K562 (cell line): ENCODE measurements around the gene SLC25A45. TPM values are rescaled to one million over a fixed set of nuclear protein-coding genes. Genes with fewer than 3 reads are reported as not detected.

Experiments used
- HDAC3 ChIP-seq: fragments of 450-650 bp; IDR thresholded peaks from 2 replicates; pipeline ENCODE4 v1.6.1; 2018; ENCODE audit warnings: borderline replicate concordance, mild to moderate bottlenecking, moderate library complexity; ENCODE audit not compliant: partially characterized antibody
- HDAC8 ChIP-seq: fragments of 450-650 bp; IDR thresholded peaks from 2 replicates; pipeline ENCODE4 v1.6.1; 2016; ENCODE audit warnings: mild to moderate bottlenecking, missing genetic modification characterization, moderate library complexity, missing compliant biosample characterization
- MAZ ChIP-seq, 2 experiments: fragments of 450-650 bp in 1 of 2; sonication (generic) in 1 of 2; formaldehyde crosslinking; IDR thresholded peaks in 1 of 2; conservative IDR thresholded peaks in 1 of 2; 2 replicates each; pipeline versions ENCODE4 v1.4.0 to v1.5.0; 2020; ENCODE audit warnings: mild to moderate bottlenecking in 1 of 2, missing genetic modification reagents in 1 of 2
- MCM7 ChIP-seq, 2 experiments: fragments of 450-650 bp; IDR thresholded peaks; 2 replicates each; pipeline ENCODE4 v1.6.1; 2016 to 2018
- MTA1 ChIP-seq: fragments of 450-650 bp; IDR thresholded peaks from 2 replicates; pipeline ENCODE4 v1.6.1; 2017; ENCODE audit warnings: borderline replicate concordance
- NRF1 ChIP-seq, 2 experiments: fragments of 450-650 bp; IDR thresholded peaks in 1 of 2; conservative IDR thresholded peaks in 1 of 2; 2 replicates each; pipeline ENCODE4 v1.6.1; 2014; ENCODE audit warnings: mild to moderate bottlenecking in 2 of 2
- TAF9B ChIP-seq: fragments of 450-650 bp; IDR thresholded peaks from 2 replicates; pipeline ENCODE4 v1.6.1; 2018; ENCODE audit warnings: mild to moderate bottlenecking; ENCODE audit not compliant: partially characterized antibody
- TRIM24 ChIP-seq, 2 experiments: fragments of 450-650 bp; IDR thresholded peaks; 2 replicates each; pipeline ENCODE4 v1.6.1; 2016
- ZBTB17 ChIP-seq: fragments of 450-650 bp; formaldehyde crosslinking; IDR thresholded peaks from 2 replicates; pipeline ENCODE4 v1.4.0; 2020; ENCODE audit warnings: mild to moderate bottlenecking
- polyA plus RNA-seq, 8 experiments: library from polyadenylated mRNA; depleted of rRNA in 4 of 8; stranded (reverse) in 5 of 8; unstranded in 3 of 8; fragments of >200 nt; fragmentation: Nextera tagmentation in 2 of 8; fragmentation: Illumina TruSeq in 1 of 8; extraction: Ambion mirVana in 2 of 8; extraction: Trizol in 1 of 8; gene quantifications; 2 replicates each; pipeline versions ENCODE4 v1.2.1 to v1.2.3, GENCODE V29; 2011 to 2014; ENCODE audit warnings: inconsistent platforms in 1 of 8, missing spikeins in 1 of 8
- total RNA-seq, 7 experiments: library from RNA; depleted of rRNA in 6 of 7; stranded (reverse); fragments of >200 nt in 6 of 7; fragmentation: Illumina TruSeq in 2 of 7; extraction: Trizol in 2 of 7; gene quantifications; 2 replicates each; pipeline versions ENCODE4 v1.2.1 to v1.2.3, GENCODE V29; 2011 to 2021; ENCODE audit warnings: low replicate concordance in 1 of 7
- TF ChIP-seq, protein P1 (sequence below): sonication (generic); formaldehyde crosslinking; IDR thresholded peaks from 2 replicates; pipeline ENCODE4 v1.5.0; 2020; ENCODE audit warnings: missing genetic modification reagents
- TF ChIP-seq, protein P2 (sequence below): fragments of 450-650 bp; conservative IDR thresholded peaks from 2 replicates; pipeline ENCODE4 v1.6.1; 2016; ENCODE audit warnings: missing genetic modification characterization, low read depth, mild to moderate bottlenecking, missing compliant biosample characterization, moderate library complexity
- TF ChIP-seq, protein P3 (sequence below): fragments of 450-650 bp; formaldehyde crosslinking; conservative IDR thresholded peaks from 2 replicates; pipeline ENCODE4 v1.4.0; 2022; ENCODE audit warnings: mild to moderate bottlenecking, missing genetic modification characterization
- TF ChIP-seq, protein P4 (sequence below), 2 experiments: IDR thresholded peaks in 1 of 2; conservative IDR thresholded peaks in 1 of 2; 2 replicates each; pipeline ENCODE4 v1.6.1; 2016; ENCODE audit warnings: low read depth in 2 of 2, mild to moderate bottlenecking in 1 of 2, missing compliant biosample characterization in 1 of 2, missing genetic modification characterization in 1 of 2, moderate library complexity in 1 of 2
- TF ChIP-seq, protein P5 (sequence below): fragments of 450-650 bp; IDR thresholded peaks from 2 replicates; pipeline ENCODE4 v1.6.1; 2014; ENCODE audit warnings: low read depth, mild to moderate bottlenecking, moderate library complexity, borderline replicate concordance

Gene SLC25A45
- total and polyA plus RNA-seq, 9 of the 15 experiments (the other 6 are each of a cell fraction or from before 2014, with no cell fraction given) = 0.15 to 2.3 (median 0.68) TPM

DNA sequence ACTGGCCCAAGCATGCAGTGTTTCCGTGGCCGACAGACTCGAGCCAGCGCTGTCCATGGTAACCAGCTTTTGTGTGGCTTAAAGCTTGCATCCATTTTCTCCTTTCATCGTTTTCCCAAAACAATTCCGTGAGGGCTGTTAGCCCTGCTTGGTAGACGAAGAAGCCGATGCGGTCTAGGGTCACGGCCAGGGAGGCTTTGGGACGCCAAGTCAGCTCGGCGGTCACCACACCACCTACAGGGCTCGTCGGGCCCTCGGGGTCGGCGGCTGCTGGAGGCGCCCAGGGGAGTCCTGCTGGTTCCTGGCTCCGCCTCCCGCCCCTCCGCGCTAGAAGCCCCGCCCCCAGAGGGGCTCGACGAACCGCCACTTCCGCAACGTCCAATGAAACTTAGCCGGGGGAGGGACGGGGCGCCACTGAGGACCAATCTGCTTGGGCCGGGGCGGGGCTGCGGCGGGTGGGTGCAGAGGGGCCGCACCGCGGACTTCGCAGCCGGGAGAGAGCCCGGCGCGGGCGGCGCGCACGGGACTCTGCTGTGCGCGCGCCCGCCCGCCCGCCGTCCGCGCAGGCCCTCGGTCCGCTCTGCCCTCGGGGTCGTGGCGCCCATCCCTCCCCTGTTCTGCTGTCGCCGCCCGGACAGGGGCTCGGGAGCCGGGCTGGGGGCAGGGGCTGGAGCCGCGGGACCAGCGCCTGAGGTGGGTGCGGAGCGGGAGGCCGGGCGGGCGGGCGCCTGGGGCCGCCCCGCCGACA, 28.0 kb downstream of the SLC25A45 start, which contains the start of gene TIGD3 (continued):
- TF ChIP-seq, protein P1, sequence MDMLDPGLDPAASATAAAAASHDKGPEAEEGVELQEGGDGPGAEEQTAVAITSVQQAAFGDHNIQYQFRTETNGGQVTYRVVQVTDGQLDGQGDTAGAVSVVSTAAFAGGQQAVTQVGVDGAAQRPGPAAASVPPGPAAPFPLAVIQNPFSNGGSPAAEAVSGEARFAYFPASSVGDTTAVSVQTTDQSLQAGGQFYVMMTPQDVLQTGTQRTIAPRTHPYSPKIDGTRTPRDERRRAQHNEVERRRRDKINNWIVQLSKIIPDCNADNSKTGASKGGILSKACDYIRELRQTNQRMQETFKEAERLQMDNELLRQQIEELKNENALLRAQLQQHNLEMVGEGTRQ (CRISPR knock-in tag) = no peak
- TF ChIP-seq, protein P2, sequence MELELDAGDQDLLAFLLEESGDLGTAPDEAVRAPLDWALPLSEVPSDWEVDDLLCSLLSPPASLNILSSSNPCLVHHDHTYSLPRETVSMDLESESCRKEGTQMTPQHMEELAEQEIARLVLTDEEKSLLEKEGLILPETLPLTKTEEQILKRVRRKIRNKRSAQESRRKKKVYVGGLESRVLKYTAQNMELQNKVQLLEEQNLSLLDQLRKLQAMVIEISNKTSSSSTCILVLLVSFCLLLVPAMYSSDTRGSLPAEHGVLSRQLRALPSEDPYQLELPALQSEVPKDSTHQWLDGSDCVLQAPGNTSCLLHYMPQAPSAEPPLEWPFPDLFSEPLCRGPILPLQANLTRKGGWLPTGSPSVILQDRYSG = no peak
- TF ChIP-seq, protein P3, sequence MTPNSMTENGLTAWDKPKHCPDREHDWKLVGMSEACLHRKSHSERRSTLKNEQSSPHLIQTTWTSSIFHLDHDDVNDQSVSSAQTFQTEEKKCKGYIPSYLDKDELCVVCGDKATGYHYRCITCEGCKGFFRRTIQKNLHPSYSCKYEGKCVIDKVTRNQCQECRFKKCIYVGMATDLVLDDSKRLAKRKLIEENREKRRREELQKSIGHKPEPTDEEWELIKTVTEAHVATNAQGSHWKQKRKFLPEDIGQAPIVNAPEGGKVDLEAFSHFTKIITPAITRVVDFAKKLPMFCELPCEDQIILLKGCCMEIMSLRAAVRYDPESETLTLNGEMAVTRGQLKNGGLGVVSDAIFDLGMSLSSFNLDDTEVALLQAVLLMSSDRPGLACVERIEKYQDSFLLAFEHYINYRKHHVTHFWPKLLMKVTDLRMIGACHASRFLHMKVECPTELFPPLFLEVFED = no peak
- TF ChIP-seq TAF9B (no peak), ZBTB17 (no peak), MAZ (CRISPR knock-in tag; conservative IDR thresholded peaks at IDR 0.05 in 1 of 2, IDR thresholded peaks at IDR 0.05 in 1 of 2) (peak; percentile 48 to 69; a peak in 3 of 4 replicates), MCM7 (IDR thresholded peaks at IDR 0.05) (no peak), TRIM24 (IDR thresholded peaks at IDR 0.05) (no peak), NRF1 (conservative IDR thresholded peaks at IDR 0.05 in 1 of 2, IDR thresholded peaks at IDR 0.05 in 1 of 2) (peak in 1 of 2 experiments; percentile 69; a peak in 2 of 4 replicates), HDAC3 (no peak), HDAC8 (tag) (no peak), MTA1 (no peak)
- TF ChIP-seq, protein P4, sequence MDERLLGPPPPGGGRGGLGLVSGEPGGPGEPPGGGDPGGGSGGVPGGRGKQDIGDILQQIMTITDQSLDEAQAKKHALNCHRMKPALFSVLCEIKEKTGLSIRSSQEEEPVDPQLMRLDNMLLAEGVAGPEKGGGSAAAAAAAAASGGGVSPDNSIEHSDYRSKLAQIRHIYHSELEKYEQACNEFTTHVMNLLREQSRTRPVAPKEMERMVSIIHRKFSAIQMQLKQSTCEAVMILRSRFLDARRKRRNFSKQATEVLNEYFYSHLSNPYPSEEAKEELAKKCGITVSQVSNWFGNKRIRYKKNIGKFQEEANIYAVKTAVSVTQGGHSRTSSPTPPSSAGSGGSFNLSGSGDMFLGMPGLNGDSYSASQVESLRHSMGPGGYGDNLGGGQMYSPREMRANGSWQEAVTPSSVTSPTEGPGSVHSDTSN (CRISPR knock-in tag; IDR thresholded peaks at IDR 0.05; ENCODE audit: low read depth) = no peak
- TF ChIP-seq, protein P4 (tag; conservative IDR thresholded peaks at IDR 0.05; ENCODE audit: low read depth) = no peak
- TF ChIP-seq, protein P5, sequence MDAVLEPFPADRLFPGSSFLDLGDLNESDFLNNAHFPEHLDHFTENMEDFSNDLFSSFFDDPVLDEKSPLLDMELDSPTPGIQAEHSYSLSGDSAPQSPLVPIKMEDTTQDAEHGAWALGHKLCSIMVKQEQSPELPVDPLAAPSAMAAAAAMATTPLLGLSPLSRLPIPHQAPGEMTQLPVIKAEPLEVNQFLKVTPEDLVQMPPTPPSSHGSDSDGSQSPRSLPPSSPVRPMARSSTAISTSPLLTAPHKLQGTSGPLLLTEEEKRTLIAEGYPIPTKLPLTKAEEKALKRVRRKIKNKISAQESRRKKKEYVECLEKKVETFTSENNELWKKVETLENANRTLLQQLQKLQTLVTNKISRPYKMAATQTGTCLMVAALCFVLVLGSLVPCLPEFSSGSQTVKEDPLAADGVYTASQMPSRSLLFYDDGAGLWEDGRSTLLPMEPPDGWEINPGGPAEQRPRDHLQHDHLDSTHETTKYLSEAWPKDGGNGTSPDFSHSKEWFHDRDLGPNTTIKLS = no peak
